ENCODE measurements around the gene CALU.

GRCh38 chr7:128737867-128738385, 1.2 kb upstream of the CALU start:
- TF ChIP-seq CTCF (IDR thresholded peaks at IDR 0.05; ENCODE audit: insufficient read depth, low read length, poor library complexity, severe bottlenecking) (no peak), EZH2phosphoT487 (conservative IDR thresholded peaks at IDR 0.05; ENCODE audit: low read length) (no peak)

Measured in SU-DHL-6 (cell line).